Measurements from ENCODE around the gene AMBP.

DNA sequence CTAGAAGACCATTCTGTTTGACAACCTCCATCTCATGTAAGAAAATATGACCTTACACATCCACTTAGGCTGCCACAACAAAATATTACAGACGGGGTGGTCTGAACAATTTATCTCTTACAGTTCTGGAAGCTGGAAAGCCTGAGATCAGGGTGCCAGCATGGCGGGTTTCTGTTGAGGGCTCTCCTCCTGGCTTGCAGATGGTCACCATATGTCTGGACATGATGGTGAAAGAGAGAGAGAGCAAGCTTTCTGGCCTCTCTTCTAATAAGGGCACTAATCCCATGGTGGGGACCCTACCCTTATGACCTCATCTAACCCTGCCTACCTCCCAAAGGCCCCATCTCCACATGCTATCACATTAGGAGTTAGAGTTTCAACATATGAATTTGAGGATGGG lies 66.0 kb downstream of the AMBP start:
- TF ChIP-seq, protein P1, sequence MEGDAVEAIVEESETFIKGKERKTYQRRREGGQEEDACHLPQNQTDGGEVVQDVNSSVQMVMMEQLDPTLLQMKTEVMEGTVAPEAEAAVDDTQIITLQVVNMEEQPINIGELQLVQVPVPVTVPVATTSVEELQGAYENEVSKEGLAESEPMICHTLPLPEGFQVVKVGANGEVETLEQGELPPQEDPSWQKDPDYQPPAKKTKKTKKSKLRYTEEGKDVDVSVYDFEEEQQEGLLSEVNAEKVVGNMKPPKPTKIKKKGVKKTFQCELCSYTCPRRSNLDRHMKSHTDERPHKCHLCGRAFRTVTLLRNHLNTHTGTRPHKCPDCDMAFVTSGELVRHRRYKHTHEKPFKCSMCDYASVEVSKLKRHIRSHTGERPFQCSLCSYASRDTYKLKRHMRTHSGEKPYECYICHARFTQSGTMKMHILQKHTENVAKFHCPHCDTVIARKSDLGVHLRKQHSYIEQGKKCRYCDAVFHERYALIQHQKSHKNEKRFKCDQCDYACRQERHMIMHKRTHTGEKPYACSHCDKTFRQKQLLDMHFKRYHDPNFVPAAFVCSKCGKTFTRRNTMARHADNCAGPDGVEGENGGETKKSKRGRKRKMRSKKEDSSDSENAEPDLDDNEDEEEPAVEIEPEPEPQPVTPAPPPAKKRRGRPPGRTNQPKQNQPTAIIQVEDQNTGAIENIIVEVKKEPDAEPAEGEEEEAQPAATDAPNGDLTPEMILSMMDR (IDR thresholded peaks at IDR 0.05) = no peak
- TF ChIP-seq POLR2A (IDR thresholded peaks at IDR 0.05) = no peak
